HG02759 (cell line): ENCODE results near the gene COBL.

Experiments used
- ATAC-seq: cut with Tn5 transposase; IDR thresholded peaks from one replicate; pipeline ENCODE4 v1.9.1; 2021; ENCODE audit warnings: mild to moderate bottlenecking, moderate library complexity; ENCODE audit not compliant: unreplicated experiment

COBL gene

DNA sequence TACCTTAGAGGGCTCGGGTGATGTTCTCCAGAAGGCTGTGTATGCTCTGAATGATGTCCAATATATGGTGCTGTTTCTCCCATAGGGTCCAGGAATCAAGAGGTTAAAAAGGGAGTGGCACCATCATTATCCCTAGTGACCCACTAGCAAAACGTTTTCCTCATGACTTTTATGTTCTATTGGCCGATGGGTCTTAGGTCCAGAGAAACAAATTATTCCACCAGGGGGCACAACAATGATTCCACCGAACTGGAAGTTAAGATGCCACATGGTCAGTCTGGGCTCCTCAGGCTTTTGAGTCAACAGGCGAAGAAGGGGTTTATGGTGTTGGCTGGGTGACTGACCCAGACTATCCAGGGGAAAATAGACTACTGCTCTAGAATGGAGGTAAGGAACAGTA lies 256.1 kb downstream of the COBL start:
- no peak for ATAC-seq

DNA sequence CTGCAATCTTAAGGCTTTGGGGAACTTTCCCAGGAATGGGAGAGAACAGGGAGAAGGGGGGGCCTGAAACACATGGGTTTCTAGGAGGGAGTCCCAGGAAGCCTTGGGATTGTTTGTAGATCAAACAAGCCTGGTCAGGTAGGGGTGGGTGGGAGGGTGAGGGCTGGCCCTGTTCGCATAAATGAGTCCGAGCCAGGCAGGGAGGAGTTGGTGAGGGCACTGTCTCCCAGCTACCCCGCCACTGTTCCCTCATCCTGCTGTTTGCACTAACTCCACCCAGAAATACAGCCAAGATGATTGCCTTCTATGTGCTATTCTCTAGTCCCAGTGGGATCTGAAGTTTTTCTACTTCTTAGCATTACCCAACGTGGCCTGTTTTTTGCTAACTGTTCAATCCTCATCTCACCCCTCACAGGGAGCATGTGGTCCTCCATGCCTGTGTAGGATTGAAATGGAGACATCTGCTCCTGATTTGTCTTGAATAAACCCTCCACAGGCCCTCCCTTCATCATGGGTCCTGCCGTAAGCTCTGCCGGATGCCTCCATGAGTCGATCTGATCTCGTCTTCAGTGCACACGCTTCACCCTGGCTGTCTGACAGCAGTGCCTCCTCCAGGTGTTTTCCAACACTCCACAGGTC lies 257.0 kb downstream of the COBL start:
- ATAC-seq = no peak

DNA sequence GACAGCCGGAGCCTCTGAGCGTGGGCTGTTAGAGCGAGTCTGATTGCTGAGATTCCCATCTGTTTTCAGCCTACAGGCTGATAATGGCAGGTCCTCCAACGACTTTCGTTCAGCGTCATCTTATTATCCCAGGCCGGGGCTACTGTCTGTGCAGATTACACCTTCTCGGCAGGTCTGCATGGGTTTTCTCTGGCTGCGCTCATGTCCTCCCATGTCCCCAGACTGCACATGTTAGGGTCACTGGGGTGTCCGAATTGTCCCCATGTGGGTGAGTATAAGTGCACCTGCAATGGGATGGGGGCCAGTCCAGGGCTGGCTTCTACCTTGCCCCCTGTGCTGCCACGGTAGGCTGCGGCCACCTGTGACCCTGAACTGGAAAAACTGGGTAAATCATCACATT lies 257.8 kb downstream of the COBL start:
- ATAC-seq = no peak

- ATAC-seq = no peak
Measured at GRCh38 chr7:51055039-51055840, 261.4 kb downstream of the COBL start.

DNA sequence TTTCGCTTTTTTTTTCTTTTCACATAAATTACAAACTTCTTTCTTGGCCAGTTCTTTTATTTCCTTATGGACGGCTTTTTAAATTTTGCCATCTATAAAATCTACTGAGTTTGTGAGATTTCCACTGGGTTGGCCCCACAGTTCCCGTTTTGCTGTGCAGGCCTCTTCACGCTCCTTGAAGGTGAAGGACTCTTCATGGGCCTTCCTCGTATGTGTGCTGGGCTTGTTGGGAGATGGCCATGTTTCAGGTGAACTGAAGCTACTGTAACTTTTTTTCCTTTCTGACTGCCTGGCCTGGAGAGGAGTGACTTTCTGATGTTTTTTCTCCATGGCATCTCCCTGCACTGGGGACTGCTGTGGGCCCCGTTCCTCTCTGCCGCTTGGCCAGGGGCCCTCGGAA lies 262.4 kb downstream of the COBL start:
- no peak for ATAC-seq

DNA sequence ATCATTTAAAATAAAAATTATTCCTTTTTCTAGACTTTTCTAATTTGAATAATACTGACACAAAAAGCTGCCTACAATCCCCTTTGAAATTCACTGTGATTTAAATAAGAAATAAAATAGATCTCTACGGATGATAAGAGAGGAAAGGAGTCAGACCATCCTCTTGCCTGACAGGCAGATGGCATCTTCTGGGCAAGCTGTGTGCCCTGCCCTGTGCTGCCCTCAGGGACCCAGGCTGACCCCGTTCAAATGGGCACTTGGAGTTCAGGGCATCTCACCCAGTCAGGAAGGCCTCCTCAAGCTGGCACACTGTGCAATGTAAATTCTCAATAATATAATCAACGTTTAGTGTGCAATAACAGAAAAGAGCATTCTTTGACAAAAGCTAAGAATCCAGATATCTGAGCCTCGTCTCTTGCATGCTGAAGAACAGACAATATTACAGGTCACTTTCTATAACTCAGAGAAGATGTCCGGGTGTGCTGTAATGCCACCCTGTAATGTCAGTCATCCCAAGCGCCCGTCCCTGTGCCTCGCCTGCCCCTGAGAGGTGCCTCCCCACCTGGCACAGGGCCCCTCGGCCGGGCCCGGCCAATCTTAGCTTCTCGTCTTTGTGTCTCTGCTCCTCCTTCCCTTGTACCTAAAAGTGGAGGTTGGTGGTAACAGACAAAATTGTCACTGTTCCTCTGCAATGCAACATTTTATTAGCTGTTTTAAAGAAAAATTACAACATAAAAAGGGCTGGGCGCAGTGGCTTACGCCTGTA lies 263.3 kb downstream of the COBL start:
- no peak for ATAC-seq

- no peak for ATAC-seq
Measured at GRCh38 chr7:51046482-51046881, 270.1 kb downstream of the COBL start.

DNA sequence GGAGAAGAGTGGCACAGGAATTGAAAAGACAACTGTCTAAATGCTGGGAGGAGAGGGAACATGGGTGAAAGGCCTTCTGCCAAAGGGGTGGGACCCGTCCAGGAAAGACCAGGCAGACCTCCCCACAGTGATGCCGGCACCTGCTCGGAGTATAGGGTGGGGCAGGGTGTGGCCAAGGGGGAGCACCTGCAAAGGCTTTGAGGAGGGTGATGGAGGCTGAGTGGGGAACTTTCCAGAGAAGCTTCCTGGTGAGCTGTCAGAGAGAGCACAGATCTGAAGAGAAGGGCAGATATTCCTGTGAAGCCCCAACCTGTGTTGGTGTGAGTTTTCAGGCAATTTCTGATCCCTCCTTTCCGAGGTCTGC lies 270.5 kb downstream of the COBL start:
- ATAC-seq = no peak

- ATAC-seq = no peak
Measured at GRCh38 chr7:51045319-51046102, 271.1 kb downstream of the COBL start.

DNA sequence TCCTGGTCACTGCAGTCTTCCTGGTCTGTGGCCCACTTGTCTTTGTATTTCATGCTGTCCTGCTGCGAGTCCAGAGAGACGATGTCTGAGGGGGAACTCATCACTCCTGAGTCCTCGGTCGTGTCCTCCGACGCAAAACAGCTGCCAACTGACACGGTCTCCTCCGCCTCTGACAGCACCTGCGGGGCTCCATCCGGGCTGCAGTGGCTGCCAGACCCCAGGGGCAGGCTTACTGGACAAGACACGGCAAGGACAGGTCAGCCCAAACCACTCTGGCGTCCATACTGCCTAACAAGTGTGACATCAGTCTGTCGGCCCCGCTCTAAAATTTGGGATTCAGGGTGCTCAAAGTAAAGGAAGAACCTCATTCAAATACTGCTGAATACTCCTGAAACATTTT lies 273.1 kb downstream of the COBL start:
- ATAC-seq = no peak

DNA sequence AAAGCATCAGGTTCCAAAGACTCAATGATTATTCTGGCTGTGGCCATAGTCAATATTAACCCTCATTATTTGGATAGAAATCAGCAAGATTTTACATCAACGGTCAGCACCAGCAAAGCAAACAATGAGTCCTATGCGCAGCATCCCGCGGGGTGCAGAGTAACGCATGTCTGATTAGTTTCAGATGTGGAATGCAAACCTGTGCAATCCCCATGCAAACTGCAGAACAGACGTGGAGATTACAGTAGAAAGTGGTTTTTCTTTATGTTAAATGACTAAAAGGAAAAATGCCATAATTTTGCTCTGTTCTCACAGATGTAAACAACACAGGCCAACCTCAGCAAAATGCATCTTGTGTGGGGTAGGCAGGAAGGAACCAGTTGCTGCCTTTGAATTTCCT lies 275.8 kb downstream of the COBL start:
- no peak for ATAC-seq

DNA sequence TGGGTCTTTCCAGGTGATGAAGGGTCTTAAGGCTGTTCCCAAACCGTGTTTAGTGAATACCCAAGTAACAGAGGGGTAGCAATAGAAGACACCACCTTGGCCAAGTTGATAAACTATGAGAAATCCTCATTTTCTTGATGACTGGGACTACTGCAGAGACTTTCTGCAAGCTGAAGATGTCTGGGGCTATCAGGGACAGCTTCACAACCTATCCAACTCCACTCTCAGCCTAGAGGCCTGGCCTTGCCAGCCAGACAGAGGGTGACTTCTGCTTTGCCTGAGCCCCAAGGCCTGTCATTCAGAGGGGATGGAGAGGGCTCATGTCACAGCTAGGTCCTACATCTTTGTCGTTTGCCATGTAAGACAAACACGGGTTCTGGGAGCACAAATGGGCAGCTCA lies 278.0 kb downstream of the COBL start:
- ATAC-seq = no peak

- ATAC-seq = no peak
Measured at GRCh38 chr7:51035716-51036115, 280.9 kb downstream of the COBL start.

DNA sequence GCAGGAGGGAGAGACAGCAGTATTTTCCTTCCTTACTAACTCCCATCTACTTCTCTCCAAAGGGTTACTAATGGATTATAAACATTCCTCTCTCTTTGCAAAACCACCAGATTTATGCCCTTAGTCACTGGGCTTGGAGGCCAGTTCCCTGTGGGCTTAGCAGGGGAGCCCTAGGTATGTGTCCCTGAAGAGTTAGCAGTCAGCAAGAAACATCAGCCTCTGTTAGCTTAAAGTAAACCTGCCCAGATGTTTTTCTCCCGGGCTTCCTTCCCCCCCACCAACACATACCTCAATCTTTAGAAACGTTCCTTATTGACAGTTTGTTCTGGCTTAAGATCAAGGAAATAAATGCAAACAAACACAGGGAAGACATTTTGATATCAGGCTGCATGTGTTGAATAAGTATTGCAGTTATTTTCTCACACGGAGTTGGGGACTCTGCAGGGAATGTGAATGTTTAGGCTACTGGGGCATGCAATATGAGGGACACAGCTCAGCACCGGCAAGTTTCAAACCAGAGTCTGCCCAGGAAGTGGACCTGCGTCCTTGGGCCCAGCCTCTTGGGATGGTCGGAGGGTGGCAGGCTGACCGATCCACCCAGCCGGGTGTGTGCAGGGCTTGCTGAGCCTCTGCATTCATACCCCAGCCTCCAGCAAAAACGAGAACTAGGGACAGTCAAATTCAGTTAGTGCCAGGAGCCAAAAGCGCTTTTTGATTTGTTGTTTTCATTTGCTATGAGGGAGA lies 281.9 kb downstream of the COBL start:
- no peak for ATAC-seq

DNA sequence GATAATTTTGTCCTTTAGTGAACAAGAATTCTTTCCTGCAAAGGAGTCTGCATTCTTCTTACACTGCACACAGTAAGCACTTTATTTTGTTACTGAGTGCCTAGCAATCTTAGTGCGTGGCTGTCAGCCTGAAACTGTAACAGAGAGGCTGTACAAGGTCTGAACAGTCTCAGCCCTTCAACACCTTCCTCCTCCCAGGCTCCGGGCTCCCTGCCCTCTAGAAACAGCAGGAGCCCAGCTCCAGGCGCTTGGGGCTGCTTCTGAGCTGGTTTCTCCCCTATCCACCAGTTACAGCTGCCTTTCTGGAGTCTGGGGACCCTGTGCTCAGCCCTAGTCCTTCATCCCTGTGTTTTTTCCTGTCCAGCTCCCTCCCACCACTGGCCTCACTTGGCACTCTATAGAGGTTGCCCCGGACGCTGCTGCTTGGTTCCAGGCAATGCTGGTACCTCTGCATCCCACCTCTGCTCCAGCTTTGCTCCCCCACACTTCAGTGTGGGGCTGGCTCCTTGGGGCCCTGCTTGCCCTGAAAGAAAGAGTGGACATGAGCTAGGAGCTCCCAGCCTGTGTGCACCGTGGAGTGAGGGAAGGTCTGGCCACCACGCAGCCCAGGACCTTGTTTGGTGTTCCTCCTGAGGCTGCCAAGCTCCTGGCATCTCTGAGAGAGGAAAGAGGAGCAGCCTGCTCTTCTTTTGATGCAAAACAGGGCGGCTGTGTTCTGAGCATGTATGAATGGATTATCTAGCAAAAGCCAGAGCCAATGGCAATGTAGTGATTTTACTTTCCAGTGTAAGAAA lies 282.7 kb downstream of the COBL start:
- no peak for ATAC-seq

GRCh38 chr7:51031791-51032515 lies 284.7 kb downstream of the COBL start:
- no peak for ATAC-seq

DNA sequence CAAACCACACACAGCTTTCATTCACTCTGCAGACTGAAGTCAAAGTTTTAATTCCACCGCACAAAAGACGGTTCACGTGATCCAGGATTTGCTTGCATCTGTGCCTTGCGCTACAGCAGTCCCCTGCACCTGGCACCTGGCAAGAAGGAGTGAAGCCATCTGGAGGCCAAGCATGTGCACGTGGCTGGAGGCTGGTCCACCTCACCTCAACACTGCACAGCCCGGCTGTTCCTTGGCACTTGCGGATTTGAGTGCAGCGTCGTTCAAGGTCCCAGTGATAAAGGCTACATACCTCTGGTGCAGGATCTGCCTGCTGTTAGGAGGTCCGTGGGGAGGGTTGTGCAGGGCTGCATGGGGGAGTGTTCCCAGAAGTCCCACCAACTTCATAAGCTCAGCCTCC lies 285.4 kb downstream of the COBL start:
- ATAC-seq = no peak

DNA sequence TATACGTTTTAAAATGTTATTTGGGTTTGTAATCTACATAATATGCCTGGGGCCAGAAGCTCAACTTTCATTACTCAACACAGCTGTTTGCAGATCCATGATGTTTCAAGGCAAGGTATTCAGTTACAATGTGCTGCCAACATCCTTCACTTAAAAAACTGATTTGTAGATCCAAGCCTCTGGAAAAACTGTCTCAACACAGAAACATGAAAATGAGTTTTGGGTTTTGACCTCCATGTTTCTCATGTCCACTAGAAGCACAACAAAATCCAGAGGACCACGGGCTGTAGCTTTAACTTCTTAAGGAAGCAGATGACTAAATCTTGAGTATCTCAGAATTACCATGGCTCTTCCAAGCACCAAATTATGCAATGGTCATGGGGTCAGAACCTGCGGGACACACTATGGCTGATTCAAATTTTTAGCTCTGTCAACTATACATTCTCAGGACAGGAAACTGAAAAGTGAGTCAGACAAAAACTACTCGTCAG lies 286.9 kb downstream of the COBL start:
- ATAC-seq = no peak

- no peak for ATAC-seq
Measured at GRCh38 chr7:51029131-51029530, 287.5 kb downstream of the COBL start.
